Endodermal cell (in vitro differentiated cells): ENCODE results near the gene DHRS12. TPM values are rescaled to one million over a fixed set of nuclear protein-coding genes. Genes with fewer than 3 reads are reported as not detected.

Experiments
- DNase-seq: peaks from one replicate; pipeline ENCODE4 v3.0.0-alpha.2; 2017
- H3K27ac ChIP-seq: 2 replicates; pipeline ENCODE4 v1.5.1; 2013; ENCODE audit warnings: mild to moderate bottlenecking, low read depth, low read length, moderate library complexity
- H3K27me3 ChIP-seq: 2 replicates; pipeline ENCODE4 v1.6.1; 2013; ENCODE audit warnings: mild to moderate bottlenecking, low read length, moderate library complexity; ENCODE audit not compliant: insufficient read depth, control insufficient read depth, poor library complexity, severe bottlenecking
- H3K36me3 ChIP-seq: 2 replicates; pipeline ENCODE4 v1.7.0; 2013; ENCODE audit warnings: mild to moderate bottlenecking, low read length, moderate library complexity; ENCODE audit not compliant: control insufficient read depth, insufficient read depth
- H3K4me1 ChIP-seq: one replicate; pipeline ENCODE4 v1.7.0; 2013; ENCODE audit warnings: low read length; ENCODE audit not compliant: control insufficient read depth, insufficient read depth
- H3K4me3 ChIP-seq: 2 replicates; pipeline ENCODE4 v1.5.1; 2013; ENCODE audit warnings: mild to moderate bottlenecking, low read length, moderate library complexity
- H3K9ac ChIP-seq: 2 replicates; pipeline ENCODE4 v1.6.1; 2013; ENCODE audit warnings: mild to moderate bottlenecking, low read length, moderate library complexity; ENCODE audit not compliant: poor library complexity, severe bottlenecking; ENCODE audit errors: extremely low read depth
- H3K9me3 ChIP-seq: 2 replicates; pipeline ENCODE4 v1.6.1; 2013; ENCODE audit warnings: mild to moderate bottlenecking, low read length, moderate library complexity; ENCODE audit not compliant: control insufficient read depth
- H3K27ac Mint-ChIP-seq: 2 replicates; pipeline ENCODE4 v1.8.0; 2020; ENCODE audit warnings: mixed read lengths
- H3K27me3 Mint-ChIP-seq: 2 replicates; pipeline ENCODE4 v1.8.0; 2021; ENCODE audit warnings: mild to moderate bottlenecking, mixed read lengths; ENCODE audit not compliant: insufficient read depth
- H3K36me3 Mint-ChIP-seq: 2 replicates; pipeline ENCODE4 v1.8.0; 2020; ENCODE audit warnings: low read depth, mixed read lengths
- H3K4me1 Mint-ChIP-seq: 2 replicates; pipeline ENCODE4 v1.8.0; 2020; ENCODE audit warnings: mixed read lengths
- H3K4me3 Mint-ChIP-seq: 2 replicates; pipeline ENCODE4 v1.8.0; 2020; ENCODE audit warnings: mild to moderate bottlenecking, moderate library complexity, mixed read lengths
- H3K9me3 Mint-ChIP-seq: 2 replicates; pipeline ENCODE4 v1.8.0; 2020; ENCODE audit warnings: mild to moderate bottlenecking, mixed read lengths
- CTCF ChIP-seq: fragments of 200-600 bp; sonication (generic); conservative IDR thresholded peaks from 2 replicates; pipeline ENCODE4 v1.5.0; 2021; ENCODE audit warnings: antibody characterized with exemption, mild to moderate bottlenecking
- WGBS, 2 experiments: methylation state at CpG; one replicate each; pipeline versions ENCODE4 v1.1.5 to v1.1.7; 2013; ENCODE audit warnings: missing lambda C conversion rate in 2 of 2, mixed read lengths in 1 of 2; ENCODE audit not compliant: insufficient coverage in 1 of 2, insufficient read length in 1 of 2; 5-methylcytosine and 5-hydroxymethylcytosine counted together
- total RNA-seq, 2 donors: library from RNA; stranded (reverse); fragmentation: NEBNext Ultra II Directional in 1 of 2; extraction: Animal tissue kit (Norgen Biotek cat#: 25700) in 1 of 2; gene quantifications; 2 replicates in 1 of 2; 3 replicates in 1 of 2; pipeline ENCODE4 v1.2.1, GENCODE V29; 2021

DHRS12 gene
- total RNA-seq, 2 donors from 2014 or later = 13.8 to 19.8 TPM

GRCh38 chr13:51820016-51820597 lies 16.1 kb upstream of the DHRS12 start:
- H3K27ac Mint-ChIP-seq = no peak overlapping the region
- no peak overlapping the region for H3K4me3 Mint-ChIP-seq
- no peaks in the 10 kb centered on the region for H3K9me3 Mint-ChIP-seq
- no peaks in the 10 kb centered on the region for H3K4me1 ChIP-seq
- no peaks in the 10 kb centered on the region for H3K27me3 ChIP-seq
- TF ChIP-seq CTCF = no peak
- H3K9ac ChIP-seq = no peak overlapping the region
- DNase-seq = no peak
- no peak overlapping the region for H3K27ac ChIP-seq
- H3K9me3 ChIP-seq = no peaks in the 10 kb centered on the region
- 81 to 83% methylated on average over 3 to 4 of the region's 4 CpGs for WGBS, 2 experiments
- peaks cover 25% of the 10 kb centered on the region for H3K4me1 Mint-ChIP-seq
- no peaks in the 10 kb centered on the region for H3K36me3 ChIP-seq
- H3K27me3 Mint-ChIP-seq = no peaks in the 10 kb centered on the region
- H3K36me3 Mint-ChIP-seq = no peaks in the 10 kb centered on the region
- no peak overlapping the region for H3K4me3 ChIP-seq

GRCh38 chr13:51819544-51819943 lies 15.6 kb upstream of the DHRS12 start:
- Mint-ChIP-seq H3K36me3 (no peaks in the 10 kb centered on the region), H3K27me3 (no peaks in the 10 kb centered on the region)
- 83 to 87% methylated on average over 2 of the region's 3 CpGs for WGBS, 2 experiments

GRCh38 chr13:51818781-51819511 lies 15.0 kb upstream of the DHRS12 start:
- Mint-ChIP-seq H3K27ac (no peak overlapping the region), H3K4me1 (peaks cover 27% of the 10 kb centered on the region), H3K36me3 (no peaks in the 10 kb centered on the region), H3K9me3 (no peaks in the 10 kb centered on the region), H3K27me3 (no peaks in the 10 kb centered on the region), H3K4me3 (no peak overlapping the region)
- no peaks in the 10 kb centered on the region for H3K36me3 ChIP-seq
- H3K27ac ChIP-seq = no peak overlapping the region
- H3K4me3 ChIP-seq = no peak overlapping the region
- no peak overlapping the region for H3K9ac ChIP-seq
- no peak for TF ChIP-seq CTCF
- H3K9me3 ChIP-seq = no peaks in the 10 kb centered on the region
- 61 to 82% methylated on average over 3 to 9 of the region's 9 CpGs for WGBS, 2 experiments
- no peak for DNase-seq
- no peaks in the 10 kb centered on the region for H3K27me3 ChIP-seq
- no peaks in the 10 kb centered on the region for H3K4me1 ChIP-seq

More at GRCh38 chr13:51819544-51819943, 15.6 kb upstream of the DHRS12 start:
- DNase-seq = no peak
- no peak for TF ChIP-seq CTCF
- Histone ChIP-seq H3K9ac (no peak overlapping the region), H3K27ac (no peak overlapping the region), H3K9me3 (no peaks in the 10 kb centered on the region), H3K27me3 (no peaks in the 10 kb centered on the region), H3K4me1 (no peaks in the 10 kb centered on the region), H3K4me3 (no peak overlapping the region), H3K36me3 (no peaks in the 10 kb centered on the region)
- H3K4me3 Mint-ChIP-seq = no peak overlapping the region
- H3K4me1 Mint-ChIP-seq = peaks cover 27% of the 10 kb centered on the region
- no peaks in the 10 kb centered on the region for H3K9me3 Mint-ChIP-seq
- no peak overlapping the region for H3K27ac Mint-ChIP-seq
